Endothelial cell (in vitro differentiated cells): ENCODE results near the gene CDK6. TPM values are rescaled to one million over a fixed set of nuclear protein-coding genes. Genes with fewer than 3 reads are reported as not detected.
"Not testable (repeated sequence)": the region's sequence is repeated elsewhere in the genome, so short reads cannot be mapped to it uniquely, and the experiment has no call there.

Source experiments
- DNase-seq: peaks from one replicate; pipeline ENCODE4 v3.0.0; 2021; ENCODE audit warnings: low spot score
- H3K27ac Mint-ChIP-seq: one replicate; pipeline ENCODE4 v1.8.0; 2021; ENCODE audit warnings: mixed read lengths, inconsistent platforms; ENCODE audit not compliant: unreplicated experiment
- H3K27me3 Mint-ChIP-seq: one replicate; pipeline ENCODE4 v1.8.0; 2021; ENCODE audit warnings: mild to moderate bottlenecking, moderate library complexity, mixed read lengths, inconsistent platforms; ENCODE audit not compliant: unreplicated experiment
- H3K36me3 Mint-ChIP-seq: one replicate; pipeline ENCODE4 v1.8.0; 2021; ENCODE audit warnings: mild to moderate bottlenecking, low read depth, mixed read lengths, inconsistent platforms; ENCODE audit not compliant: unreplicated experiment
- H3K4me1 Mint-ChIP-seq: one replicate; pipeline ENCODE4 v1.8.0; 2021; ENCODE audit warnings: mild to moderate bottlenecking, mixed read lengths, inconsistent platforms; ENCODE audit not compliant: unreplicated experiment
- H3K4me3 Mint-ChIP-seq: one replicate; pipeline ENCODE4 v1.8.0; 2021; ENCODE audit warnings: mild to moderate bottlenecking, mixed read lengths, inconsistent platforms; ENCODE audit not compliant: unreplicated experiment
- H3K9me3 Mint-ChIP-seq: one replicate; pipeline ENCODE4 v1.8.0; 2021; ENCODE audit warnings: mixed read lengths, inconsistent platforms; ENCODE audit not compliant: unreplicated experiment
- CTCF ChIP-seq: fragments of 200-600 bp; sonication (generic); IDR thresholded peaks from one replicate; pipeline ENCODE4 v1.5.0; 2021; ENCODE audit warnings: antibody characterized with exemption; ENCODE audit not compliant: unreplicated experiment
- long read RNA-seq: library from polyadenylated mRNA; unstranded; transcript quantifications from one replicate; pipeline ENCODE4 v2.0.0, GENCODE V29; 2020; ENCODE audit not compliant: unreplicated experiment
- total RNA-seq: library from RNA; stranded (reverse); fragmentation: NEBNext Ultra II Directional; extraction: Animal tissue kit (Norgen Biotek cat#: 25700); gene quantifications from one replicate; pipeline ENCODE4 v1.2.1, GENCODE V29; 2021; ENCODE audit not compliant: unreplicated experiment

CDK6 gene
- 32.6 TPM for total RNA-seq
- long read RNA-seq, partial matches to known transcripts, result 2 of 3 reads
- long read RNA-seq, other reads (novel, unspliced or antisense), result 1 of 3 reads

DNA sequence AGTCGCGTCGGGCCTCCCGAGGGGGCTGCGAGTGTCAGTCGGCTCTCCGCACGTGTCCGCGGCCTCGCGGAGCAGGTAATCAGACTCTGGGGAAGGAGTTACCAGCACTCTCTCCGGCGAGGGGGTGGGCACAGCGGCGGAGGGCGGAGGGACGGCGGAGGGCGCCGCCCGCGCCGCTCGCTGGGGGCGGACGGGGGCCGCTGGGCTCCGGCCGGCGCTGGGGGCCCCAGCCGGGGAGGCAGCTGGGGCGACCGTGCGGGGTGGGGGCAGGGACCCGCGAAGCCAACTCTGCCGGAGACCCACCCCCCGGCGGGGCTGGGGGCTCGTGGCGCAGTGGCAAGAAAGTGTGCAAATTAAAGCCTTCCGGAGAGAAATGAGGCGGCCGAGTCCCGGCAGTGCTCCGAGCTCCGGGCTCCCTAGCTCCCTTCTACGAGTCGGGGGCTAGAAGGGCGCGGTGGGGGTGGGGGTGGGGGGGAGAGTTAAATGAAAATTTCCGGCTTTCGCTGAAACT is at the start of gene CDK6:
TSS of gene CDK6 (minus strand) at position 85 of the 511 bp plus-strand sequence. CDS start 3,250 bp downstream, outside the sequence.
- peak; percentile 78 for DNase-seq
- Mint-ChIP-seq H3K4me3 (peak within 1 kb of the TSS; percentile 99), H3K36me3 (peaks cover 9% of the 10 kb centered on the region), H3K4me1 (peaks cover 28% of the 10 kb centered on the region), H3K9me3 (no peaks in the 10 kb centered on the region), H3K27me3 (peaks cover 19% of the 10 kb centered on the region), H3K27ac (peak within 1 kb of the TSS; percentile 99)
- TF ChIP-seq CTCF, result no peak

DNA sequence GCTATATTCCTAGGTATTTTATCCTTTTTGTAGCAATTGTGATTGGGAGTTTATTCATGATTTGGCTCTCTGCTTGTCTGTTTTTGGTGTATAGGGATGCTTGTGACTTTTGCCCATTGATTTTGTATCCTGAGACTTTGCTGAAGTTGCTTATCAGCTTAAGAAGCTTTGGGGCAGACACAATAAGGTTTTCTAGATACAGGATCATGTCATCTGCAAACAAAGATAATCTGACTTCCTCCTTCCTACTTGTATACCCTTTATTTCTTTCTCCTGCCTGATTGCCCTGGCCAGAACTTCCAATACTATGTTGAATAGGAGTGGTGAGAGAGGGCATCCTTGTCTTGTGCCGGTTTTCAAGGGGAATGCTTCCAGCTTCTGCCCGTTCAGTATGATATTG is 49.7 kb upstream of the CDK6 start:
- not testable (repeated sequence) for H3K36me3 Mint-ChIP-seq, DNase-seq, H3K27me3 Mint-ChIP-seq, H3K4me3 Mint-ChIP-seq, H3K9me3 Mint-ChIP-seq
- peaks cover 10% of the 10 kb centered on the region for H3K4me1 Mint-ChIP-seq
- peak overlapping the region; percentile 21 for H3K27ac Mint-ChIP-seq

DNA sequence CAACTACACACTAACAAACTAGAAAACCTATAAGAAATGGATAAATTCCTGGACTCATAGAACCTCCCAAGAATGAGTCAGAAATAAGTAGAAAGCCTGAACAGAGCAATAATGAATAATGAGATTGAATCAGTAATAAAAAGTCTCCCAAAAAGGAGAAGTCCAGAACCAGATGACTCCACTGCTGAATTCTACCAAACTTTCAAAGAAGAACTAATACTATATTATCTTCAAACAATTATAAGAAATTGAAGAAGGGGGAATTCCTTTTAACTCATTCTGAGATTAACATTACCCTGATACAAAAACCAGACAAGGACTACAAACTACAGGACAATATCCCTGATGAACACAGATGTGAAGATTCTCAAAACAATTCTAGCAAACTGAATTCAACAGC is 47.8 kb upstream of the CDK6 start:
- Mint-ChIP-seq H3K4me3 (no peak overlapping the region), H3K27me3 (peaks cover 3% of the 10 kb centered on the region), H3K27ac (no peak overlapping the region), H3K4me1 (peaks cover 10% of the 10 kb centered on the region), H3K36me3 (no peaks in the 10 kb centered on the region), H3K9me3 (no peaks in the 10 kb centered on the region)
- no peak for DNase-seq
- TF ChIP-seq CTCF, result no peak

- no peak for TF ChIP-seq CTCF
- H3K27me3 Mint-ChIP-seq, result peaks cover 3% of the 10 kb centered on the region
- no peaks in the 10 kb centered on the region for H3K9me3 Mint-ChIP-seq
- no peak overlapping the region for H3K27ac Mint-ChIP-seq
- H3K4me3 Mint-ChIP-seq, result no peak overlapping the region
- H3K36me3 Mint-ChIP-seq, result no peaks in the 10 kb centered on the region
- H3K4me1 Mint-ChIP-seq, result peaks cover 10% of the 10 kb centered on the region
- no peak for DNase-seq
Measured at GRCh38 chr7:92882760-92883159, 46.4 kb upstream of the CDK6 start.

- no peak for DNase-seq
- no peaks in the 10 kb centered on the region for H3K36me3 Mint-ChIP-seq
- peaks cover 6% of the 10 kb centered on the region for H3K4me1 Mint-ChIP-seq
- TF ChIP-seq CTCF, result no peak
- H3K9me3 Mint-ChIP-seq, result no peaks in the 10 kb centered on the region
- no peak overlapping the region for H3K4me3 Mint-ChIP-seq
- H3K27ac Mint-ChIP-seq, result no peak overlapping the region
- peaks cover 2% of the 10 kb centered on the region for H3K27me3 Mint-ChIP-seq
Measured at GRCh38 chr7:92881091-92881485, 44.7 kb upstream of the CDK6 start.
